HG03439 (cell line): Measurements from ENCODE around the gene SLC13A1.
"Not testable (repeated sequence)": the region's sequence is repeated elsewhere in the genome, so short reads cannot be mapped to it uniquely, and the experiment has no call there.

ENCODE experiments used
- ATAC-seq: cut with Tn5 transposase; IDR thresholded peaks from one replicate; pipeline ENCODE4 v1.9.1; 2021; ENCODE audit warnings: mild to moderate bottlenecking, moderate library complexity; ENCODE audit not compliant: unreplicated experiment

The SLC13A1 gene, protein sequence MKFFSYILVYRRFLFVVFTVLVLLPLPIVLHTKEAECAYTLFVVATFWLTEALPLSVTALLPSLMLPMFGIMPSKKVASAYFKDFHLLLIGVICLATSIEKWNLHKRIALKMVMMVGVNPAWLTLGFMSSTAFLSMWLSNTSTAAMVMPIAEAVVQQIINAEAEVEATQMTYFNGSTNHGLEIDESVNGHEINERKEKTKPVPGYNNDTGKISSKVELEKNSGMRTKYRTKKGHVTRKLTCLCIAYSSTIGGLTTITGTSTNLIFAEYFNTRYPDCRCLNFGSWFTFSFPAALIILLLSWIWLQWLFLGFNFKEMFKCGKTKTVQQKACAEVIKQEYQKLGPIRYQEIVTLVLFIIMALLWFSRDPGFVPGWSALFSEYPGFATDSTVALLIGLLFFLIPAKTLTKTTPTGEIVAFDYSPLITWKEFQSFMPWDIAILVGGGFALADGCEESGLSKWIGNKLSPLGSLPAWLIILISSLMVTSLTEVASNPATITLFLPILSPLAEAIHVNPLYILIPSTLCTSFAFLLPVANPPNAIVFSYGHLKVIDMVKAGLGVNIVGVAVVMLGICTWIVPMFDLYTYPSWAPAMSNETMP

DNA sequence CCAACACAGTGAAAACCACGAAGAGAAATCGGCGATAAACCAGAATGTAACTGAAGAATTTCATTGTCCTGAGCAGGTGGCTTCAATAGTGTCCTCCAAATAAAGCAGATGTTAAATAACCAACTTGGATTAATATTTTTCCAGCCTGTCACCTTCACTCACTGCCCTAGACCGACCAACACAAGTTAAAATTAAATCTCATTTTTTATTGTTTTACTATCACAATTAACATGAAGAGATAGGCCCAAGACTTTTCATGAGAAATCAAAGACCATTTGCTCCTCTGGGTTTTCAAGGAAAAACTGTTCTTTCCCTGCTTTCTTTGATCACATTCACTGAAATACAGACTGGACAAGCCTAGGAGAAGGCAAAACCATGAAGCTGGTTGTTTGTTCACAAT, at the start of gene SLC13A1:
TSS of gene SLC13A1 (minus strand) at position 87 of the 400 bp plus-strand sequence. CDS start at position 64, 23 bp downstream.
- no peak for ATAC-seq

DNA sequence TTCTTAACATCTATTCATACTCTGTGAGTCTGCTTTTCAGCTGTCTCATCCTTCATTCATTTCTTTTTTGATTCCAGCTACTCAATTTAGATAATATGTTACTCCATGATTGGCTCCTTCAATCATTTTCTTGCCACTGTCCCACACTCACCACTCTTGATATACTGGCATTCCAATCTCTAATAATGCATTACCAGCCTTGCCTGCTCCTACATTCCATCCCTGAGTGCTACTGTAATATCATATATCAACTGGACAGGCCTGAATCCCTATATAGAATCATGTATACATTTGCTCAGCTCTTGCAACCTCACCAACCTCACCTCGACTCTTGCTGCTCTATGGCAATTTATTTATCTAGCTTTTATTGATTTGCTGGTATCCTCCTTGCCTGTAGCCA, 45.0 kb upstream of the SLC13A1 start:
- no peak for ATAC-seq

DNA sequence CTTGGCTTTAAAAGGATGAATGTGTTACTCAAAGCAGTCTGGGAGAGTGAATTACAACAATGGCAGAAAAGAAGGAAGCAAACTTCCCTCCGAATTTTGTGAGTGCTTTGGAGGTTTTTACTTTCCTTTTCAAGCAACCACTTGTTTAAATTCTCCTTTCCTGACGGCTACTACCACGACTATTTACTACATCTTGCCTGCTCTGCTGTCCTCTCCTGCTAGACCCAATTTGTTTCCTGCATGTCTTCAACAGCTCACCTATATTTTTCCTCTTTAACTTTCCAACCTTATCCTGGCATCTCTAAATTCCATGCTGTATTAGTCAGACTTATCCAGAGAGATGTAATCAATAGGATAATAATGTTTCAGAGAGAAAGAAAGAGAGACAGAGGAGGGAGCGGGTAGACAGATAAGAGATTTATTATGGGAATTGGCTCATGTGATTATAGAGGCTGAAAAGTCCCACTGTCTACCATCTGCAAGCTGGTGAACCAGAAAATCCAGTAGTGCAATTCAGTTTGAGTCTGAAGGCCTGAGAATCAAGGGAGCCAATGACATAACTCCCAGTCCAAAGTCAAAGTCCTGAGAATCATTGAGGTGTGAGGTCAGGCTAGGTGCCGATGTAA, 42.8 kb upstream of the SLC13A1 start:
- no peak for ATAC-seq

DNA sequence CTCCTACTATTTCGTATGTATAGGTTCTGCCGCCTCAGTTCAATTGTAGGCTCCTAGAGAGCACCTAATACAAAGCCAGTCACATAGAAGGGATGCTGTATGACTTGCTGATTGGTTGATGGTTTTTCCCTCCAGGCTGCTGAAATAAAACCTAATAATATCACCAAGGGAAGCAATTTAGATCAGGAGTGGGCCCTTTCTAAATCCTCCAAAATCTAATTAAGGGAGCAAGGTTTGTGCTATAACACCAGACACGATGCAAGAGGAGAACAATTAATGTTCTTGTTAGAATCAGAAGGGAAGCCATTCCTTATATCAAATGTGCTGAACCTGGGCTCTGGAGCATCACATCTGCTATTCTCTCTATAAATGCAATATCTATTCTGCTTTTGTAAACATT, 42.0 kb upstream of the SLC13A1 start:
- ATAC-seq, result no peak

DNA sequence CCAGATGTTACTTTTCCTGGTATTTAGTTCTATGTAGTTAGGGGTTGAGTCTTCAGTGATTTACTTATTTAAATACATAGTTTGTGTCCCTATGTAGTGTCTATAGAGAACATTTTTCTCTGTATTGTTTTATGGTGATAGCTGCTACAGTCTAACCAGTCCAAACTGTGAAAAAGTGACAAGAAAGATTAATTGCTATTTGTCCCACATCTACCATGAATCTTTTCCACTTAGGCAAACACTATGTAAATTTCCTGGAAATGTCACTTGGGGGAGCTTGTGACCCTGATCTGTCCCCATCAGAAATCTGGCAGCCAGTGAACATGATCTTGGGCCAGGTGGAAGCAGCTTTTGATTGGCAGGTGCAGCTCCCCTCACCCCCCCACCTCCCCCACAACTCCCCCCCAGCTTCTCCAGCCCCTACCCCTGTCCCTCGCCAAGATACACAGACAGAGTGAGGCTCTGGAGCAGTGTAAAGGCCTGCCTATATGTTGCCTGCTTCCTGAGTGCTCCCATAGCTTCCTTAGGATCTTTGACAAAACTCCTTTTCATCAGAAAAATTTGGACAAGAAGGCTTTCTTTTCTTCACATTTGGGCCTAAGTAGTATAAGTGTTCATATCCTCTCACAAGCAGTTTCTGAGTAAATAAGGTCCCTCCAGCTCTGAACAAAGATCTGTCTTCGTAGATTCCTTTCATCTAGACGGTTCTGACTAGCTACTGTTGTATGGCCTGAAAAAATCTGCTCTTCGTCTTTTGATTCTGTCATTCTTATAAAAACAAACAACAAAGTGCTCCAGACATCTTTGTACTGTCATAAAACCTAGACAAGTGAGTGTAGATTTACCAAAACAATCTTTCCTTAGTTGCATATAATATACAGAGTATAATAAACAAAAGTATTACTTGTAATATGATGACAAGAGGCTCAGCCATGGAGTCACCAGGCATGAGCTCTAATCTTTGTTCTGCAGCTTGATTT, 31.5 kb upstream of the SLC13A1 start:
- no peak for ATAC-seq

DNA sequence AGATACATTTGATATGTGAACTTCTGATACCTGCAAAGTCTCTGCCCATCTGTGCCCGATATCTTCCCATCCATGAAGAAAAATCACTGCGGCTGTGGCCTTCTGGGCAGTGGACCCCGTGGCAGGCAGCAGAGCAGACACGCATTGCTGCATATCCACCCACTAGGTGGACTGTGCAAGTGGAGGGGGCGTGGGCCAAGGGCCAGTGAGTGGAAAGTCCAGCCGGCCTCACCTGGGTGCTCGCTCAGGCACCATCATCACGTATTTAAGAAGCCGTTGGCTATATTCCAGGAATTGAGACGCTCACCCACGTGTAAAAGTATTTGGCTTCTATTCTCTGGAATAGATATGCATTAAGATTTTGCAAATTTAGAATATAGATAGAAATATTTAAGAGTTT, 30.8 kb upstream of the SLC13A1 start:
- ATAC-seq, result no peak

DNA sequence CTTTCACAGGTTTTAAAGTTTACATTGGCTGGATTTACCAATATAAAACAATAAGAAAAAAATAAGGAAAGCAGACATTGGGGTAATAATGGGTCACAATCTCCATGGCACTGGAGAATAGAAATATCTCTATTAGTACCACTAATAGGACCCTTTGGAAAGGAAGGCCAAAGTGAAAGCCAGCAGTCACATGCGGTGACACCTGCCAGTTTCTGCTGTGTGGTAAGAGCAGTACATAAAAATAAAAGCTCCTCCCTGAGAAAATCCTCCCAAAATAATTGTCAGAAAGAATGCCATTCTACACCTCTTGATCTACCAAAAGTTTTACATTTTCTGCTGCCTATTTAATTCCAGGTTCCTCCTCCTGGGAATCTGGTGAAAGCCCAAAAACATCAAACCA, 30.4 kb upstream of the SLC13A1 start:
- no peak for ATAC-seq

DNA sequence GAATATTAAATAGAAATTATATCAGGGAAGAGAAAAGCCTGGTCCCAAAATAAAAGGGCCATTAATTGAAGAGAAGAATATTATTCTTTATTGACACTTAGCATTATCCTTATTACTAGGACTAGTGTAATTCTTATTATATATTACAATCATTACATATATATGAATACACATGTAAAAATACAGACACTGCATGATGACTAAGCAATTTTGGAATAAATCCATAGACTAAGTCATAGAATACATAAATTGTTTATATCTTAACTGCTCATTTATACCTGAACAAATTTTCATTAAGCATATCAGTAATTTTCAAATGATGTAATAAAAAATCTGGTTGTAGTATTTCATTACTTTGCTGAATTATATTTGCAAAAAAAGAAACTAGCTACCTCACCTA, 29.7 kb upstream of the SLC13A1 start:
- ATAC-seq, result no peak

DNA sequence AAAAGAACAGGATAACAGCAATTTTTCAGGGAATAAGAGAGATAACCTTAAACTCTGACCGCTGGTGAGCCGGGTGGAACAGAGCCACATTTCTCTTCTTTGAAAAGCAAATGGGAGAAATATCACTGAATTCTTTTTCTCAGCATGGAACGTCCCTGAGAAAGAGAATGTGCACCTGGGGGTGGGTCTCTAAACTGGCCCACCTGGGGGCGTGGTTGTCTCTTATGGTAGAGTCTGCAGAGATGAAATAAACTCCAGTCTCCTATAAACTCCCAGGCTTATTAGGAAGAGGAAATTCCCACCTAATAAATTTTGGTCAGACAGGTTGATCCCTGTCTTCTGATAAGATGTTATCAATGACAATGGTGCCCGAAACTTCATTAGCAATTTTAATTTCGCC, 27.9 kb upstream of the SLC13A1 start:
- ATAC-seq, result not testable (repeated sequence)

DNA sequence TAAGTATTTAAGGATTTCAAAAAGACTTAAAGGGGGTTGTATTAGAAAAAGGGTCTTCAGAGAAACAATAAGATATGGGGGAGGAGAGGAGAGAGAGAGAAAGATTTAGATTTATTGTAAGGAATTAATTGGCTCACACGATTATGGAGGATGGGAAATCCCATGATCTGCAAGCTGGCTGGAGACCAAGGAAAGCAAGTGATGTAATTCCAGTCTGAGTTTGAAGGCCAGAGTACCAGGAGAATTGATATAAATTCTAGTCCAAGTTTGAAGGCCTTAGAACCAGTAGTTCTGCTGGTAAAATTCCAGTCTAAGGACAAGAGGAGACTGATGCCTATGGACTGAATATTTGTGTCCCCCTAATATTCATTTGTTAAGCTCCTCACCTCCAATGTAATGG, 20.6 kb upstream of the SLC13A1 start:
- no peak for ATAC-seq

DNA sequence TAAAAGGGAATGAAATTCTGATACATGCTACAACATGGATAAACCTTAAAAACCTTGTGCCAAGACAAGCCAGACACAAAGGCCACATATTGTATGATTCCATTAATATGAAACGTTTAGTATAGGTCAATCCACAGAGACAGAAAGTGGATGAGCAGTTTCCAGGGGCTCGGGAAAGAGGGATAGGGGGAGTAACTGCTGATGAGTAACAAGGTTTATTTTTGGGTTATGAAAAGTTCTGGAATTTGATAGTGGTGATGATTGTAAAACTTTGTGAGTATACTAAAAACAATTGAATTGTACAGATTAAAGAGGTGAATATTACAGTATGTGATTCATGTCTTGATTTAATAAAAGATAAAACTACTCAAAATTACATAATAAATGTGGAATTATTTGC, 19.1 kb upstream of the SLC13A1 start:
- no peak for ATAC-seq

DNA sequence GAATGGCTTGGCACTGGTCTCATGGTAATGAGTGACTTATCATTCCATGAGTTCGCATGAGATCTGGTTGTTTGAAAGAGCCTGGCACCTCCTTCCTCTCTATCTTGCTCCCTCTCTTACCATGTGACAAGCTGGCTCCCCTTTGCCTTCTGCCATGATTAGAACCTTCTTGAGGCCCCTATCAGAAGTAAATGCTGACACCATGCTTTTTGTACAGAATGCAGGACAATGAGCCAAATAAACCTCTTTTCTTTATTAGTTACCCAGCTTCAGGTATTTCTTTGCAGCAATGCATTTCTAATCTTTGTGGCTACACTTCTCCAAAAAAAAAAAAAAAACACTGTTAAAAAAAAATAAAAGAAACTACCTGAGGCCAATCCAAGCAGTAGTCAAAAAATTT, 17.1 kb upstream of the SLC13A1 start:
- no peak for ATAC-seq

DNA sequence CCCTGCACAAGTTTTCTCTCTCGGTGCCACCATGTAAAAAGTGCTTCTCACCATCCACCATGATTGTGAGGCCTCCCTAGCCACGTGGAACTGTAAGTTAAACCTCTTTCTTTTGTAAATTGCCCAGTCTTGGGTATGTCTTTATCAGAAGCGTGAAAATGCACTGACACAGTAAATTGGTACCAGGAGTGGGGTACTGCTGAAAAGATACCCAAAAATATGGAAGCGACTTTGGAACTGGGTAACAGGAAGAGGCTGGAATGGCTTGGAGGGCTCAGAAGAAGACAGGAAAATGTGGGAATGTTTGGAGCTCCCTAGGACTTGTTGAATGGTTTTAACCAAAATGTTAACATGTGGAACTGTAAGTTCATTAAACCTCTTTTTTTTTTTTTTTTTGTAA, 15.6 kb upstream of the SLC13A1 start:
- no peak for ATAC-seq

DNA sequence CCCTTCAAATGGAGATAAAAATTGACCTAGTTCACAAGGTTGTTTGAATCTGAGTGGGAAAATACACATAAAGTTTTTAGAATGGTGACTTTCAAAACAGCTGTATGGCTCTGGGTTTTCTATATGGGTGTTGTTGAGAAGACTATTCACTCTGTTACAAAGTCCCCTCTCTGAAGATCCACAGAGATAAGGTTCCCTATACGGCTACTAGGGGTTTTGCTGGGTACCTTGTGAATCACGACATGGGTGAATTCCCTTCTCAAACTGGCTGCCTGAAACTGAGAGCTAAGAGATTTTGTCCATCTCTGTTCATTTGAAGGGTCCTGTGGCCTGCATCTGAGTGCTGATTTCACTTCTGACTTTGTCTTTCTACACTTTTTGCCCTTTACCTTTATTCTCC, 11.8 kb upstream of the SLC13A1 start:
- no peak for ATAC-seq

DNA sequence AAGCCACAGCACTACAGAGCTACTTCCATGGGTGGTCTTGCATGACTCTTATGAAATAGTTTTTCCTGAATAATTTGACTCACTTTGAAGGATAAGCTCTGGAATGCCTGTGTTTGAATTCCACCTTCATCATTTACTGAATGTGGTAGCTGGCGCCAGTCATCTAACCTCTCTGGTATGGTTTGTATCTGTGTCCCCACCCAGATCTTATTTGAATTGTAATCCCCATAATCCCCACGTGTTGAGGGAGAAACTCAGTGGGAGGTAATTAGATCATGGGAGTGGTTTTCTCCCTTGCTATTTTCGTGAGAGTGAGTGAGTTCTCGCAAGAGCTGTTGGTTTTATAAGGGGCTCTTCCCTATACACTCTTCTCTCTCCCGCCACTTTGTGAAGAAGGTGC, 11.2 kb upstream of the SLC13A1 start:
- no peak for ATAC-seq

DNA sequence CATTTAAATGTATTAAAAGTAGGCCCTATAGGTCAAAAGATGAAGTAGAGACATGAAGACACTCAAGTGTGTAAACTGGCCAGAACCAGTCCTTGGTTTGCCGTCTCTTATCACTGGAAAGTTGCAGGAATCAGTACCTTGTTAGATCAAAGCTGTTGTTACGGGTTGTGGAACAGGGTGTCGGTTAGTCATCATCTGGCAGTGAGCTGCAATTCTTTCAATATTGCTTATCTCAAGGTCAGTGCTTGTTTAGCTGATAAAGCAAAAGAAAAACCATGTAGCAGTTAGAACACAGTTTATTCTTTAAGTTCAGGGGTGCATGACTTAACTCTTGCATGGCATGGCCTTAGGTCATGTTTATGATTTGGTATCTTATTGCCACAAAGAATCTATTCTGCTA, 10.0 kb upstream of the SLC13A1 start:
- no peak for ATAC-seq

DNA sequence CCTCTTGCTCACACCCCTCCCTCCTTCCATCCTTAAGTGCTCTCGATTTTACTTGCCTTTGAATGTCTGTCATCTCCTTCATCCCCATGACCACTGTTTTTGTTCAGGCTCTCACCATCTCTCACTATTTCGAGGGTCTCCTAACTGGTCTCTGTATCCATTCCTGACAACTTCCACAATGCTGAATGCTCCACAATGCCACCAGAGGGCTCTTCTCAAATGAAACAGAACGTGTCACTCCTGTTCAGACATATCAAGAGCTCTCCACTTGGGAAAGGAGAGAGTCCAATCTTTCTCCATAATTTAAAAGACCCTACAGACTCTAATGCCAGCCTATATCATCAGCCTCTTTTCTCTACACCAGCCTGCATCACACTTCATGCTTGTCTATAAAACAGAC, 9.0 kb upstream of the SLC13A1 start:
- no peak for ATAC-seq

DNA sequence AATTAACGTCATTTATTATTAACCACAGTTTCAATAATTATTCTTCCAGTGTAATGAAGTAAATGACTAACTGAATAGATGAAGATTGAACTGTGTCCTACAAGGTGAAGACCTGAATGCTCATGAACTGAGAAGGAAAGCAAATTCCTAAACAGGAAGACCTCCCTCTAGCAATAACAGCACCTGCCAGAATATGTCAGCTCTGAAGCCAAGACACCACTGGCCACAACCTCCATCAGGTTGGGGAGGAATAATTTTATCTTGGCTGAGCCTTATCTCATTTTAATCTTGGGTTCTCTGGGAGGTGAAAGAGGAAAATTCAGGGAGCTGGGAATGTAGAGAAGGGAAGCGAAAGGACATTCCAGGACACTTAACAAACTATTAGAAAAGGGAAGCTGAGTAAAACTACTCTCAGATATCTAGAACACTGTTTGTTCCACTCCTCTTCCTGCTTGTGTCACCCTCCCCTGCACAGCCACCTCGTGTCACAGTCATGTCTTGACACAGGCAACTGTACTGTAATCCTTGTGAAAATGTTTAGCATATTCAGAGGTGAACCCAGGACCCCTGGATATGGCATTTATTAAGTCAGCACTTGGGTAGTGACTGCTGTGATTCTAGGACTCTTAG, 4.6 kb upstream of the SLC13A1 start:
- no peak for ATAC-seq

DNA sequence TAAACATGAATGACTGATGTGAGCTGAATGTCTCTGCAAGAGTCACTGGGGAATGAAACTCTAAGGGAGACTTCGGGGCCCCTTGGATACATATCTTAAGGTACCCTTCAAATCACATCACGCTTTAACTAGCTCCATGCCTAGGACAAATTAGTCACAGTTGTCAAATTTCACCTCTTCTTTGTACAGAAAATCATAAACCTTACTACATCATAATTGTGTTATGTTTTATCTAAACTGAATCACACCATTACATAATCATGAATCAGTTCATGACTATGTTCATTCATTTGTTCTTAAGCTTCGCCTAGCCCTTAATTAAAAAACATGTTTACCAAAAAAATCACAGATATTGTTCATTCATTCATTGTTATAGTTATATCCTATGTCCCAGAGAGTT, 2.1 kb upstream of the SLC13A1 start:
- no peak for ATAC-seq
